Activated CD4-positive, alpha-beta T cell treated with anti-CD3 and anti-CD28 coated beads, Interleukin-2, amount 10 ng/mL, durations not matched to agents 7 days and 5 days (primary cell): ENCODE measurements around the gene TRRAP. TPM values are rescaled to one million over a fixed set of nuclear protein-coding genes. Genes with fewer than 3 reads are reported as not detected.

ENCODE experiments used
- CTCF ChIA-PET: fragments of 350-600 bp; sonication (Branson Sonifier 250); formaldehyde crosslinking; loops from one replicate; lab custom pipeline; 2021; ENCODE audit warnings: antibody characterized with exemption; lab: Charles Lee
- POLR2A ChIA-PET: fragments of 350-600 bp; sonication (Branson Sonifier 250); formaldehyde crosslinking; loops from one replicate; lab custom pipeline; 2021; ENCODE audit warnings: antibody characterized with exemption; lab: Charles Lee
- DNase-seq: peaks from one replicate; pipeline ENCODE4 v3.0.0-alpha.2; 2020
- H3K27ac Mint-ChIP-seq: one replicate; pipeline ENCODE4 v1.8.0; 2021; ENCODE audit warnings: mild to moderate bottlenecking, moderate library complexity, mixed read lengths
- H3K27me3 Mint-ChIP-seq: one replicate; pipeline ENCODE4 v1.8.0; 2021; ENCODE audit warnings: mixed read lengths
- H3K36me3 Mint-ChIP-seq: one replicate; pipeline ENCODE4 v1.8.0; 2021; ENCODE audit warnings: low read depth, mixed read lengths
- H3K4me1 Mint-ChIP-seq: one replicate; pipeline ENCODE4 v1.8.0; 2021; ENCODE audit warnings: mixed read lengths
- H3K4me3 Mint-ChIP-seq: one replicate; pipeline ENCODE4 v1.8.0; 2021; ENCODE audit warnings: mild to moderate bottlenecking, moderate library complexity, mixed read lengths
- H3K9me3 Mint-ChIP-seq: one replicate; pipeline ENCODE4 v1.8.0; 2021; ENCODE audit warnings: mixed read lengths
- microRNA-seq: library from miRNA; unstranded; fragments of <30 nt; microRNA quantifications from one replicate; pipeline ENCODE4 v1.2.0, GENCODE V29; 2021; ENCODE audit warnings: borderline microRNAs expressed, borderline replicate concordance
- total RNA-seq, 2 experiments: library from RNA; stranded (reverse); gene quantifications; one replicate each; pipeline ENCODE4 v1.2.3, GENCODE V29; 2021

Gene TRRAP
- total RNA-seq, 2 experiments from 2014 or later: 63.4 to 65.1 TPM

DNA sequence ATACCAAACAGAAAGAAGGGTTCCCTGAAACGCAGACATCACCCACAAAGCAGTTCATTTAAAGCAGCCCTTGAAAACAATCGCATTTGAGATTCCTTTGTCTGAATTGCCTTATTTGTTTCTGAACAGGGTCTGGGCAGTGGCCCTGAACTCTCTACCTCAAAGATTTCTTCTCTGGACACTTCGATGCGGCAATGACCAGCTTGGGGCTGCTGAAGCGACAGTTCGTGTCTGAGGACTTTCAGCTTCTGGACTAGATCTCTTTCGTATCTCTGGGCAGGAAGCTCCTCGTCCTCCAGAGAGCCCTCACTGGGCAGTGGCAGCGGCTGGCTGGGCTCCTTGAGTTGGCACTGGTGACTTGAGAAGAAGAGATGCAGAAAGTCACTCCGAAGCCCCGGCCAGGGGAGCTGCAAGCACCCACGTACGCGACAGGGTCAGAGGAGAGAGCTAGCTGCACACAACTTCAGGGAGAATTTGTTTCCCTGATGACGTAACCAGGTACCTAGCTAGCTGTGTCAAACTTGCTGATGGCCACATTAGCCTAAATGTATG, 169.3 kb downstream of the TRRAP start:
- ChIA-PET POLR2A (interaction anchor here (0.5 kb wide), 1 partner anchor 391 kb away, joined by 4 read pairs; the partner anchor contains the start of genes CPSF4 and PTCD1), CTCF (interaction anchor here (0.6 kb wide), 1 partner anchor 265 kb away, joined by 3 read pairs; no protein-coding TSS in a partner anchor)
- Mint-ChIP-seq H3K27ac (no peak overlapping the region), H3K4me3 (no peak overlapping the region), H3K36me3 (peaks cover 39% of the 10 kb centered on the region), H3K4me1 (no peaks in the 10 kb centered on the region), H3K9me3 (no peaks in the 10 kb centered on the region), H3K27me3 (no peaks in the 10 kb centered on the region)
- DNase-seq: no peak

- ChIA-PET CTCF (no interaction called here), POLR2A (no interaction called here)
- DNase-seq: no peak
- Mint-ChIP-seq H3K27ac (no peak overlapping the region), H3K27me3 (no peaks in the 10 kb centered on the region), H3K9me3 (no peaks in the 10 kb centered on the region), H3K36me3 (peaks cover 34% of the 10 kb centered on the region), H3K4me3 (no peak overlapping the region), H3K4me1 (no peaks in the 10 kb centered on the region)
These were observed 172.6 kb downstream of the TRRAP start for GRCh38 chr7:99050971-99051370.

- Mint-ChIP-seq H3K4me1 (no peaks in the 10 kb centered on the region), H3K9me3 (no peaks in the 10 kb centered on the region), H3K27ac (no peak overlapping the region), H3K27me3 (no peaks in the 10 kb centered on the region), H3K4me3 (no peak overlapping the region), H3K36me3 (peaks cover 28% of the 10 kb centered on the region)
- no peak for DNase-seq
- ChIA-PET CTCF (no interaction called here), POLR2A (no interaction called here)
These were observed 176.4 kb downstream of the TRRAP start for GRCh38 chr7:99054781-99055180.

GRCh38 chr7:99061001-99061776, 182.9 kb downstream of the TRRAP start:
- no peaks in the 10 kb centered on the region for H3K9me3 Mint-ChIP-seq
- H3K4me3 Mint-ChIP-seq: no peak overlapping the region
- POLR2A ChIA-PET: no interaction called here
- DNase-seq: no peak
- H3K36me3 Mint-ChIP-seq: peaks cover 7% of the 10 kb centered on the region
- H3K27me3 Mint-ChIP-seq: no peaks in the 10 kb centered on the region
- CTCF ChIA-PET: interaction anchor here (1.0 kb wide), 1 partner anchor 255 kb away, joined by 3 read pairs; no protein-coding TSS in a partner anchor
- H3K4me1 Mint-ChIP-seq: peaks cover 16% of the 10 kb centered on the region
- peak overlapping the region; percentile 36 for H3K27ac Mint-ChIP-seq

Small RNAs within 50 kb of the gene (microRNA-seq; reads per million reads assigned to microRNA genes)
- 4.8 reads per million, percentile 26 among the genes with 10 or more reads in this experiment for gene MIR3609

Other genes with a start within 250 kb of the TRRAP start
- not detected for gene TMEM130, start 8.5 kb upstream of the TRRAP start, total RNA-seq